Sigmoid colon (tissue), 4 donors: Measurements from ENCODE around the gene KRT26.

Source experiments
- EP300 ChIP-seq, 4 donors: sonication (generic); formaldehyde crosslinking; IDR thresholded peaks; one replicate each; pipeline ENCODE4 v1.6.1; 2017; ENCODE audit warnings: antibody characterized with exemption in 4 of 4
- POLR2A ChIP-seq, 2 donors: fragments of 450-650 bp; IDR thresholded peaks; one replicate each; pipeline ENCODE4 v1.6.1; 2016; ENCODE audit warnings: antibody characterized with exemption in 2 of 2, mild to moderate bottlenecking in 2 of 2, moderate library complexity in 2 of 2

DNA sequence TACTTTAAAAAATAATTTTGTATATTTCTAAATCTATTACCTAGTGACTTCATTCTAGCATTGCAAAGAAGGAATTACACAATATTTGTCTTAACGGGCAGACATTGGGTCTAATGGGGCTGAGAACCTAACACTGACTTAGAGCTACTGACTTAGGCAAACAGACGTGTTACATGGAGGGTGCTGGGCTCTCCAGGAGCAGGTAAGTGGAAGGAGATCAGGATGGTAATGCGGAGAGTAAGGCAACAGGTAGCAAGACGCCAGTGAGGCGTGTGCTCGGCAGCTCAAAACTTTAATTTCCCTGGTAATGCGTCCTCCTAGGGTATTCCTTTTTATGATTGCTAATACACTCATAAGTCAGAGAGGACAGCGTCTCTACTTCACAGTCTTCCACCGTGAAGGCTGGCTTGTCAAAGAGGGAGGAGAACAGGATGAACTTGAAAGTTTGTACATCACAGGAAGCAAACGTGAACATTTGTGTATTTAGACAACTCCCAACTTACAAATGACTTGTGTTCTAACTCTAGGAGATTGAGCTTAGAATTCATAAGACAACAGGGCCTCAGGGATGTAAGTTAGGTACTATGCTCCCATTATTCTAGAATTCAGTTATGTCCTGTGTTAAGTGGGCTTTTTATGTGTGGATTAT lies 23.1 kb upstream of the KRT26 start:
- TF ChIP-seq POLR2A (IDR thresholded peaks at IDR 0.05) (no peak), EP300 (IDR thresholded peaks at IDR 0.05) (no peak)
